COLO668 (cell line): ENCODE data around the gene RPL29.
A peak's percentile ranks its signal among the peaks of the same experiment; 100 is the strongest.

ENCODE experiments used
- DNase-seq: peaks from one replicate; lab custom pipeline; 2025; ENCODE audit not compliant: unreplicated experiment; lab: John Stamatoyannopoulos, UW

Gene RPL29

GRCh38 chr3:52026041-52026440 is 30.3 kb upstream of the RPL29 start:
- DNase-seq, result no peak

GRCh38 chr3:52025453-52025852 is 29.8 kb upstream of the RPL29 start:
- no peak for DNase-seq

- no peak for DNase-seq
These were observed 29.2 kb upstream of the RPL29 start for GRCh38 chr3:52024765-52025452.

DNA sequence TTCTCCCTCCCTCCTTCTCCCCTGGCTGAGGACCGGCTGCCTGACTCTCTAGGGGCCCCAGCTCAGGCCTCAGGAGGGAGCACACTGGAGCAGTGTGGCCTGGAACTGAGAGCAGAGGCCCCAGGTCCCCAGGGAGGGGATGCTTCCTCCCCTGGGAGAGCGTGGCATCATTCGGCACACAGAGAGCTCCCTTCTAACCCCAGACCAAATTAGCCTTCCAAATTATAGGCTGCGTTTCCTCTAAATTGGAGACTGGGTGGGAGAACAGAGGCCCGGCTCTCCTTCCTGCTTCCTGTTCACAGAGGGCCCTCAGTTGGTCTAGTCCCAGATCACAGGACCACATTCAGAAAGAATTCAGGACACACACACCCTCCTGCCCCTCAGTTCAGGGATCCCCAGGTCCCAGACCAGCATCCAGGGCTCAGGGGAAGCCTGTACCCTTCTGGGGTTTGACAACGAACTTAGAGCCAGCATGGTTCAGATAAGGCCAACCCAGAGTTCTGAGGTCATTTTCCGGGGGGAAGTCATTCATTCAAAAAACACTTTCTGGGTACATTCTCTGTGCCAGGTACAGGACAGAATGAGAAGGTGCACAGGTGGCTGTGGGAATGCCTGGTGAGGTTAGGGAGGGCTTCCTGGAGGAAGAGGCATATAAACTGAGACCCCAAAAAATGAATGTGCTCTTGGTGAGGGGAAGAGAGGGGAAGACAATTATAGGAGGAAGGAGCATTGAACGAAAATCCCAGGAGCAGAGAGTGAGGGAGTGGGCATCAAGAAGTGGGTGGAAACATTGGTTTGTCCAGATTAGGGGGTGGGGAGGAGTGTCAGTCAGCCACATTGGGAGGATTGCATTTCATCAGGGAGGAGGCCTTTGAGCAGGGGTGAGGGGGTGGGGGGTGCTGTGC is 28.4 kb upstream of the RPL29 start:
- no peak for DNase-seq

DNA sequence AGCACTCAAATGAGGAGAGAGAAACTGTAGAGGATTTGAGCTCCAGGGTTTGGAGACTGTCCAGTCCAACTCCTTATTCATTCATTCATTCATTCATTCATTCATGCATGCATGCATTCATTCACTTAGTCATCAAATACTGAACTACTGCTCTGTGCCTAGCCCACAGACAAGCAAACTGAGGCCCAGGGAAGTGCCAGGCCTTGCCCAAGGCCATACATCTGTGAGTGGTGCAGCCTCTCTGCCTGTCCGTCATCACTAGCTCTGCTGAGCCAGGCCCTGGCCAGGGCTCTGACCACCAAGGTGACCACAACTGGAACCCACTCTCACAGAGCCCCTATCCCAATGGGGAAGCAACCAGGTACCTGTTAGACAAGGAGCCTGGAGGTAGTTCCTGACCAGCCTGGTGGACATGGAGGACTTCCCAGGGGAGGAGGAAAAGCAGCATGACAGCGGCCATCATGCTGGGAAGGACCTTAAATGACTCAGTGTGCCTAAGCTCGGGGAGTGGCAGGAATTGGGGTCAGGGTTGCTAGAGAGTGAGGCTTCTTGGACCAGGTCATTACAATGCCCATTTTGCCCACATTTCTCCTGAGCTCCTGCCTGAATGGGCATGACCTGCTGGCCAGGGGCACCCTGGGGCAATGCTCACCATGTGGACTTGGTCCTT is 27.5 kb upstream of the RPL29 start:
- no peak for DNase-seq

DNA sequence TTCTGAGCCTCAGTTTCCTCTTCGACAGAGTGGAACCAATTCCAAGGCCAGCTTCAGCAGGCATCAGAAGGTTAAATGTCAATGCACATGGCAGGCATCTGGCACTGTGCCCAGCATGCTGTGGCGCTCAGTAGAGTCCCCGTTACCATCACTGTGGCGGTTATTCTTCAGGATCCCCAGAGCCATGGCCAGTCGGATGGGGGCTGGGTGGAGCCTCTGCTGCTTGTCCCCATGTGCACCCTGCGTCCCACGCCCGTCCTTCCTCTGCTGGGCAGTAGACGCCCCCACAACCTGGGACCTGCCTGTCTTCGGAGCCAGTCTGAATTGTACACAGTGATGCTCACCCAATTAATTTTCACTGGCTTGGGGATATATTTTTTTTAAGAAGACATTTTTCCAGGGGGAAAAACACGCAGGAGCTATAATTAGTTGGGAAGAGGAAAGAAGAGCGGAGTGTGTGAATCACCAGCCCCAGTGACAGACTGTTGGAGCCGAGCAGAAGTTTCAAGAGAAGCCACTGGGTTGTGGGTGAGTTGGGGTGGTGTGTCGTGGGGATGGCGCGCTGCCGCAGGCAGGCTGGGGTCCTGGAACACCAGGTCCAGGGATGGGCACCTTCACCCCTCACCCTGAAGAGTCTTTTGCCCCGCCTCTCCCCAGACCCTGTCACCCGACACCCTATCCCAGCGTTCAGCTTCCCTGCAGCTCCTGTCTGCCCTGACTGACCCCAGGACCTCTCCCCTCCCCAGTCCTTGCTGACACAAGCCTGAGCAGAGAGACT is 26.8 kb upstream of the RPL29 start:
- DNase-seq, result peak; percentile 8

DNA sequence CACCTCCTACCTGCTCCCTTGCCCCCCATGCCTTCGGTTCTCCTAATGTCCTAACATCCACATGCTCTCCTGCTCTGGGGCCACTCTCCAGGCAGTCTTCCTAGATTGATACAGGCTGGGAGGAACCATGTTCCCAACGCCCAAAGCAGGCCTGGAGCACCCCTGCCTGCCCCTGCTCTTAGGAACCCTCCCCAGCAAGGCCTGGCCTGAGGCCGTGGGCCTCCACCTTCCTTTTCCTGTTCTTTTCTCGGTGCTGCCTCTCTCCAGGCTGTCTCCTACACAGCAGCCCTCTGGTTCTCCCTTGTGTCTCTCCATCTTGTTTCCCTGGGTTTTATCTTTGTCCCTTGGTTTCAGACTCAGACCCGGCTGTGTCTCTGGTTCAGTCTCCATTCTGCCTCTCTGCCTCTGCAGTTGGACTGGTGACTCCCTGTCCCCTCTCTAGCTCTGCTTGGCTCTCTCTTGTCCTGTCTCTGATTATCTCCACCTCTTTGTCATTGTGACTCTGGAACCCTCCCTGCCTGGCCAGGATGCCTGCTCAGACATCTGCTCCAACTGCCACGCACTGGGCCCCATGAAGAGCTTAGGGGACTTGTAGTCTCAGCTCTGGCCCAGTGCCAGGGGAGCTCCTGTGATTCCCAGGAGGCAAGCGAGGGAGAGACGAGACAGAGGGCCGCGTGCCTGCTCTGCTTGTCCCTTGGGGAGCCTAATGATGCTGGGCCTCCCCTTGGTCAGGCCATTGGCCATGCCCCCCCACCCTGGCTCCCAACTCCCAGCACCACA is 26.0 kb upstream of the RPL29 start:
- peak; percentile 73 for DNase-seq

DNA sequence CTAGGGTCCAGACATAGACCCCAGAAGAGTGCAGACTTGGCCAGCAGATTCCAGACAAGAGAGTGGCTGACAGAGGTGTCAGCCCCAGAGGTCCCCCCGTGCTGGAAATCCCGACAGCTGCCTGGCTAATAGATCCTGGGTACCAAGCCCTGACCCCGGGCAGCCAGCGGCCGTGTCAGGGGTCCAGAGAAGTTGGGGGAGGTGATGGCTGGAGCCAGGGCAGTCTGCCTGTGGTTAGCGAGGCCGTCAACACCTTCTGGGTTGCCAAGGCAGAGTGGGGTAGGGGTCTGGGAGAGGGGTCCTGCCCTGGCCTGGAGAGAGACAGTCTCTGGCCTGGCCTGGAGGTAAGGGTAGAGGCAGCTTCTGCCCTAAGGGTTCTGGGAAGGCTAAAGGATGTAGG is 25.1 kb upstream of the RPL29 start:
- DNase-seq, result no peak

DNA sequence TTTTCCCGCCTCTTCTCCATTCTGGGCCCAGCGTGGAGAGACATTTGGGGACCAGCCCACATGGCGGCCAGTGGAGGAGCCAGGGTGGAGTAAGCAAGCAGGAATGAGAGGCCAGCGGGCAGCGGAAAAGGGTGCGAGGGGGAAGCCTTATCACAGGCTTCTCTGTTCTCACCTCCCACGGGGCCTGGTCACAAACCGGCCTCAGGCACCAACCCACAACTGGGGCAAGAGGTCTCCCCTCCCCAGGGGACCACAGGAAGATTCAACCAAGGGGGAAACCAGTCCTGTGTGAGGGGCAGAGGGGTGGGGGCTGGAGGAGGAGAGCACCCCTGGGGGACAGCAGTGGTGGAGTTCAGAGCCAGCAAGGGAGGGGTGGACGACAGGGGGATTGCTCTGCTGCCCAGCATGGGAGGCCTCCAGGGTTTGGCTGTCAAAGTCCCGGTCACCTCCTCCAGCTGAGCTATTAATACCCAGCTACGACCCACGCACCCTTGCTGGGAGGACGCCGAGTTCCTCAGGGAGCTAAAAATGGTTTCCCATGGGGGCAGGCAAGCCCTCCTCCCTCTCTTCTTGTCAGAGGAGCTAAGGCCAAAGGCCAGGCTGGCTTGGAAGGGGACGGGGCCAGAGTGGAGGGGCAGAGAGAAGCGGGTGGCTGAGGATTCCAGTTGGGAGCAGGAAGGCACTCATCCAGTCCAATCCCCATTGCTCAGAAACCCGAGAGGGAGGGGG is 23.8 kb upstream of the RPL29 start:
- DNase-seq, result no peak

DNA sequence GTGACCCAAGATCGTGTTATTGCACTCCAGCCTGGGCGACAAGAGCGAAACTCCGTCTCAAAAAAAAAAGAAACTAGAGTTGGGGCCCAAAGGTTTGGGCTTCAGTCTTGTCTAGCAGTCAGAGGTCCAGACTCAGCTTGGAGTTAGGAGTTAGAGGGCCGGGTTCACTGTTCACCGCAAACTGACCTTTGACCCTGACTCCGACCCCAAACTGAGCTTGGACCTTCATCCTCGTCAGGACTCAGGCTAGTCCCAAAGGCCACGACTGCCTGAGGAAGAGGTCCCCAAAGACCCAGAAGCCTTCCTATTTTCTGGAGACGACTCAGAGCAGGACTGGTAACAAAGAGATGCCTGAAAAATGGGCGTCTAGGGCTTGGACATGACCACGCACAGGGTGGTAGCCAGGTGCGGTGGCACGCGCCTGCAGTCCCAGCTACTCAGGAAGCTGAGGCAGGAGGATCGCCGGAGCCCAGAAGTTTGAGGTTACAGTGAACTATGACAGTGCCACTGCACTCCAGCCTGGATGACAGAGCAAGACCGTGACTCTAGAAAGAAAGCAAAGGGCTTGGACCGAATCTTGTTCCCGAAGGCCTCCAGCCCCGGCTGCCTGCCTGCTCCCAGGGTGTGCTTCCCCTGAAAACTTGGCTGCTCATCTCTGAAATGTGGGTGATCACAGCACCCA is 22.8 kb upstream of the RPL29 start:
- no peak for DNase-seq

DNA sequence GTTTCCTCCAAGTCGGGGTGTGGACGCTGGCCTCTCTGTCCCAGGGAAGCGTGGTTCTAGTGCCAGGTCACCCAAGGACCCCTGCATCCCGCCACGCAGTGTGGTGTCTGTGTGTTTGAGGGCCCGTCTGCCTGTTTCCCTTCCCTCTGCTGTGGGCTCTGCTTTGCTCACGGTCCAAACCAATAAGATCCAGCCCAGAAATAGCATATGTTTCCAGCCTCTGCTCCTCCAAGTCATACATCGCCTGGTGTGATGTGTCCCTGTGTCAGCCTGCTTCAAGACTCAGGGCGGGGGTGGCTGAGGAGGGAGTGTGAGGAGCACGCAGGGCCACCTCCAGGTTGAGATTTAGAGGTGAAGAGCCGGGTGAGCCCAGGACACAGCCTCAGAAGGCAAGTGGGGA is 21.9 kb upstream of the RPL29 start:
- no peak for DNase-seq

- no peak for DNase-seq
These were observed 19.9 kb upstream of the RPL29 start for GRCh38 chr3:52015438-52016228.

DNA sequence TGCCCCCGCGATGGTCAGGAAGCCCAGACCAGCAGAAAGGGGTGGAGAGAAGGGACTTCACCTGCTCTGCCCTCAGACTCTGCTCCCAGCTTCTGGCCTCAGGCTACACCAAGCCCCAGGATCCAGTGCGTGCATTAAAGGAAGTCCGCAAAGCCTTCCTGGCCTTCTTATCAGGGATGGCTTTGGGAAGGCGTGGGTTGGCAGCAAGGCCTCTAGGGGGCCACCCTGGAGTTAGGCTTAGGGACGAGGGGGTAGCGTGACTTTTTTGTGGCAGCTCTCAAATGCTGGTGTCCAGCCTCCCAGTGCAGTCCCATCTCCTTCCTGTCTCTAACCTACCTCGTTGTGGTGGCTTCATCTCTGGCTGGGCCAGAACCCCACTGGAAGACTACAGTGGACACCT is 18.9 kb upstream of the RPL29 start:
- DNase-seq, result no peak

- DNase-seq, result no peak
These were observed 18.3 kb upstream of the RPL29 start for GRCh38 chr3:52013802-52014598.

DNA sequence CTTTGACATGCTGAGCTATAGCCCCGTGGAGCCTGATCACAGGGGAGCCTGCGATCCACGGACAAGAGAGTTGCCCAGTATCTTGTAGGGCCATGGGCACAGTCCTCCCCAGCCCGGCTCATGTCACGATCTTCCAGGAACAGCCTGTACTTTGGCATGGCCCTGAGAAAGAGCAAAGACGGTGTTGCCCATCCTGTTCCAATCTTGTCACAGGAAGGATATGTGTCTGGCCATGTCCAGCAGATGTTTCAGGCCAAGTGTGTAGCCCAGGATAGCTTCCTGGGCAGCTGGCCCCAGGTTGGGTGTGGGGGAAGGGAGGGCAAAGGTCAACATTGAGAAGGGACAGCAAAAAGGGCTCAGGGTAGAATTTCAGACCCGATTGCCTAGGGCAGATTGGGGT is 17.0 kb upstream of the RPL29 start:
- no peak for DNase-seq

DNA sequence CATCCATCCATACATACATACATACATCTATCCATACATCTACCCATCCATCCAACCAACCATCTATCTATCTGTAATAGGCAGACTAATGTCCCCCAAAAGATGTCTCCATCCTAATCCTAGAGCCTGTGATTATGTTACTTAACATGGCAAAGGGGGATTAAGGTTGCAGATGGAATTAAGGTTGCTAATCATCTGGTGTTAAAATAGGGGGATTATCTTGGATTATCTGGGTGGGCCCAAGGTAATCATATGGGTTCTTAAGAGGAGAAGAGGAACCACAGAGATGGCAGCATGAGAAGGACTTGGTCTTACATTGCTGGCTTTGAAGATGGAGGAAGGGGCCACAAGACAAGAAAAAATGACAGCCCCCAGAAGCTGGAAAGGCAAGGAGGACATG is 14.7 kb upstream of the RPL29 start:
- no peak for DNase-seq

GRCh38 chr3:52007291-52007690 is 11.6 kb upstream of the RPL29 start:
- no peak for DNase-seq

DNA sequence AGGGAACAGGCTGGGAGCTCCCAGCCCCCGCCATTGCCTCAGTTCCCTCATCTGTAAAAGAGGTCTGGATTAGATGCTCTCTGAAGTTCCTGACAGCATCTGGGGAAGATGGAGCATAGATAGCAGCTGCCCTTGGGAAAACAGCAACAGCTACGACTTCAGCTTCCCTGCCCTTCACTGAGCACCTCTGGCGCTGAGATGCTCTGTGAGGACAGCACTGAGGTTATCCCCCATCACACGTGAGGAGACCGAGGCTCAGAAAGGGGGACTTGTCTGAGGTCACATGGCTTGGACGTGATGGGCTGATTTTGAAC is 11.1 kb upstream of the RPL29 start:
- no peak for DNase-seq
